Uterus (tissue), 2 donors: ENCODE data around the gene PVALB.

Experiments used
- CTCF ChIP-seq, 4 experiments: fragments of 200-600 bp in 2 of 4; fragments of 450-650 bp in 2 of 4; sonication (generic) in 2 of 4; IDR thresholded peaks; one replicate each; pipeline ENCODE4 v1.5.1; 2016 to 2019; ENCODE audit warnings: antibody characterized with exemption in 4 of 4, mild to moderate bottlenecking in 2 of 4, moderate library complexity in 1 of 4
- POLR2A ChIP-seq, 2 donors: fragments of 450-650 bp; IDR thresholded peaks; one replicate each; pipeline ENCODE4 v1.6.1; 2016; ENCODE audit warnings: antibody characterized with exemption in 2 of 2, mild to moderate bottlenecking in 1 of 2, moderate library complexity in 1 of 2

- TF ChIP-seq POLR2A (IDR thresholded peaks at IDR 0.05) (no peak), CTCF (IDR thresholded peaks at IDR 0.05) (no peak)
Measured at GRCh38 chr22:36764641-36765040, 52.2 kb downstream of the PVALB start.
